Neuronal stem cell (in vitro differentiated cells): Measurements from ENCODE around the gene IRGQ.

Source experiments
- DNase-seq: peaks from one replicate; pipeline ENCODE4 v3.0.0-alpha.2; 2013; ENCODE audit warnings: low spot score
- H2AFZ ChIP-seq: one replicate; pipeline ENCODE4 v1.6.1; 2013; ENCODE audit warnings: mild to moderate bottlenecking, low read length, inconsistent platforms
- H2AK5ac ChIP-seq: 2 replicates; pipeline ENCODE4 v1.6.1; 2013; ENCODE audit warnings: low read depth, mild to moderate bottlenecking, inconsistent platforms, low read length, moderate library complexity, mixed read lengths
- H2BK120ac ChIP-seq: 2 replicates; pipeline ENCODE4 v1.6.1; 2013; ENCODE audit warnings: low read depth, mild to moderate bottlenecking, inconsistent platforms, low read length, moderate library complexity, mixed read lengths
- H2BK12ac ChIP-seq: one replicate; pipeline ENCODE4 v1.6.1; 2013; ENCODE audit warnings: low read length, inconsistent platforms
- H2BK15ac ChIP-seq: 2 replicates; pipeline ENCODE4 v1.6.1; 2013; ENCODE audit warnings: mild to moderate bottlenecking, low read length, inconsistent platforms, mixed read lengths
- H2BK5ac ChIP-seq: one replicate; pipeline ENCODE4 v1.6.1; 2013; ENCODE audit warnings: inconsistent platforms, mild to moderate bottlenecking, low read length, moderate library complexity
- H3K14ac ChIP-seq: one replicate; pipeline ENCODE4 v1.6.1; 2013; ENCODE audit warnings: low read length, inconsistent platforms
- H3K18ac ChIP-seq: 2 replicates; pipeline ENCODE4 v1.6.1; 2013; ENCODE audit warnings: low read length, inconsistent platforms
- H3K23ac ChIP-seq: 2 replicates; pipeline ENCODE4 v1.6.1; 2013; ENCODE audit warnings: low read depth, mild to moderate bottlenecking, mixed read lengths, low read length, inconsistent platforms; ENCODE audit not compliant: poor library complexity
- H3K27ac ChIP-seq: replicated peaks from 3 replicates; pipeline ENCODE4 v1.5.1; 2013; ENCODE audit warnings: low read length, inconsistent platforms
- H3K27me3 ChIP-seq, 3 experiments: 2 replicates each; pipeline ENCODE4 v1.6.1; 2013; ENCODE audit warnings: low read length in 3 of 3, mild to moderate bottlenecking in 2 of 3, inconsistent platforms in 1 of 3, low read depth in 1 of 3, mixed read lengths in 1 of 3, moderate library complexity in 1 of 3; ENCODE audit not compliant: control insufficient read depth in 3 of 3, insufficient read depth in 3 of 3
- H3K36me3 ChIP-seq, 2 donors: replicated peaks in 1 of 2; 2 replicates each; pipeline ENCODE4 v1.6.1; 2013; ENCODE audit warnings: low read length in 2 of 2; ENCODE audit not compliant: control insufficient read depth in 2 of 2, insufficient read depth in 2 of 2
- H3K4ac ChIP-seq: 2 replicates; pipeline ENCODE4 v1.6.1; 2013; ENCODE audit warnings: inconsistent platforms, mild to moderate bottlenecking, low read length, moderate library complexity
- H3K4me1 ChIP-seq, 2 donors: 1 replicate in 1 of 2; 2 replicates in 1 of 2; pipeline ENCODE4 v1.6.1; 2013; ENCODE audit warnings: low read length in 2 of 2, low read depth in 1 of 2; ENCODE audit not compliant: control insufficient read depth in 2 of 2, insufficient read depth in 1 of 2
- H3K4me2 ChIP-seq: one replicate; pipeline ENCODE4 v1.6.1; 2013; ENCODE audit warnings: mild to moderate bottlenecking, low read length, inconsistent platforms; ENCODE audit not compliant: insufficient read depth, poor library complexity, severe bottlenecking
- H3K4me3 ChIP-seq, 2 donors: 2 replicates each; pipeline ENCODE4 v1.5.1; 2013; ENCODE audit warnings: low read length in 2 of 2, mild to moderate bottlenecking in 2 of 2, inconsistent platforms in 1 of 2, moderate library complexity in 1 of 2
- H3K79me1 ChIP-seq: one replicate; pipeline ENCODE4 v1.6.1; 2013; ENCODE audit warnings: low read depth, mild to moderate bottlenecking, inconsistent platforms, low read length, moderate library complexity
- H3K9ac ChIP-seq: one replicate; pipeline ENCODE4 v1.6.1; 2013; ENCODE audit warnings: mild to moderate bottlenecking, low read depth, low read length, inconsistent platforms; ENCODE audit not compliant: poor library complexity
- H3K9me3 ChIP-seq, 2 donors: replicated peaks in 1 of 2; 2 replicates each; pipeline versions ENCODE3 to v1.6.1; 2013; ENCODE audit warnings: low read length in 2 of 2, mild to moderate bottlenecking in 2 of 2, inconsistent platforms in 1 of 2, low read depth in 1 of 2, mixed read lengths in 1 of 2, moderate library complexity in 1 of 2; ENCODE audit not compliant: control insufficient read depth in 2 of 2, insufficient read depth in 1 of 2
- H4K8ac ChIP-seq: one replicate; pipeline ENCODE4 v1.6.1; 2013; ENCODE audit warnings: low read depth, mild to moderate bottlenecking, inconsistent platforms, low read length, moderate library complexity
- H4K91ac ChIP-seq: one replicate; pipeline ENCODE4 v1.6.1; 2013; ENCODE audit warnings: low read length, low read depth, mild to moderate bottlenecking, inconsistent platforms; ENCODE audit not compliant: poor library complexity
- WGBS, 2 donors: extraction: QIAGEN DNeasy Blood & Tissue Kit; methylation state at CpG; one replicate each; pipeline ENCODE4 v1.1.7; 2013; ENCODE audit warnings: missing lambda C conversion rate in 2 of 2, mixed read lengths in 1 of 2; ENCODE audit not compliant: insufficient read length in 2 of 2, insufficient replicate concordance in 1 of 2; ENCODE audit errors: extremely low coverage in 2 of 2; 5-methylcytosine and 5-hydroxymethylcytosine counted together

The IRGQ gene

DNA sequence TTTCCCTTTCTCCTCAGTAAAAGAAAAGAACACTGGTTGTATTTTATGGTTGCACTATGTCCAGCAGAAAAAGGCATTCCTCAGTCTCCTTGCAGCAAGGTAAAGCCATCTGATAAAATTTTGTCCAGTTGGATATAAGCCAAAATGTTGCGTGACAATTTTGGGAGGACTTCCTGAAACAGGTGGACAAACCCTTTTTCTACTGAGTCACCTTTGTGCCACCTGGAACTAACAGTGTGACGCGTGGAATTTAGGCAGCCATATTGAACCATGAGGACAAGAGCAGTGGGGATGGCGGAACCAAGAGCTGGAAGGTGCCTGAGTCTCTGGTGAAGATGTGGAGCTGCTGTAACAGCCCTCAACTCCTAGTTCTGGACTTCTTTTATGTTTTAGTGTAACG, 35.6 kb upstream of the IRGQ start:
- no peaks in the 10 kb centered on the region for H3K79me1 ChIP-seq
- peaks cover 14 to 40% of the 10 kb centered on the region in 2 donors for H3K36me3 ChIP-seq
- H3K18ac ChIP-seq: no peak overlapping the region
- H3K4me3 ChIP-seq: no peak overlapping the region
- H2BK12ac ChIP-seq: no peak overlapping the region
- no peak overlapping the region for H4K91ac ChIP-seq
- H2BK120ac ChIP-seq: no peak overlapping the region
- no peak overlapping the region for H3K4ac ChIP-seq
- H3K27ac ChIP-seq: no peak overlapping the region
- no peaks in the 10 kb centered on the region for H3K27me3 ChIP-seq
- no peak overlapping the region for H3K14ac ChIP-seq
- H4K8ac ChIP-seq: no peak overlapping the region
- no peak overlapping the region for H3K9ac ChIP-seq
- DNase-seq: no peak
- no peak overlapping the region for H2BK5ac ChIP-seq
- H3K4me2 ChIP-seq: no peak overlapping the region
- H2BK15ac ChIP-seq: no peak overlapping the region
- no CpG with 5 or more reads among the region's 5 CpGs for WGBS, 2 donors
- peaks cover 16 to 23% of the 10 kb centered on the region in 2 donors for H3K4me1 ChIP-seq
- no peak overlapping the region for H3K23ac ChIP-seq
- no peak overlapping the region for H2AFZ ChIP-seq
- H2AK5ac ChIP-seq: no peak overlapping the region
- H3K9me3 ChIP-seq: no peaks in the 10 kb centered on the region

DNA sequence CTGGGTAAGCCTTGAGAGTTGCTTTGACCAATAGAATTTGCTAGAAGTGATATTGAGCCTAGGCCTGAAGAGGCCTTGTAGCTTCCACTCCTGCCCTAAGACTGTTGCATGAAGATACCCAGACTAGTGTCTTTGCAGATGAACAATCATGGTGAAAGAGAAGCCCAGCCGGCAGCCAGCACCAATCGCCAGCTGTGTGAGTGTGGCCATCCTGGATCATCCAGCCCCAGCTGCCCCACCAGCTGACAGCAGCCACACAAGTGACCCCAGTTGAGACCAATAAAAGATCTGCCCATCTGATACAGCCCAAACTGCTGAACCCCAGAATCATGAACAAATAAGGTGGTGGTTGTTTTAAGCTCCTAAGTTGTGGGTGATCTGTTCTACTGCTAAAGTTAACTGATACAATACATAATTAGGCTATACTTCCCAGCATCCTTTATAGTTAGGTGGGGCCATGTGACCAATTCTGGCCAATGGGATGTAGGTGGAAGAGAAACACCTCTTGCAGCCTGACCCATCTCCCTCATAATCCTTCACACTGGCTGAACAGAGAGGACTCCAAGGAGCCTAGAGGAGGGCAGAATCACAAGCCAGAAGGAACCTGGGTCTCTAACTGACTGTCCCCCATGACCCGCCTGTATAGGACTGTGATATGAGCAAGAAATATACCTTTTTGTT, 32.9 kb upstream of the IRGQ start:
- Histone ChIP-seq H4K8ac (no peak overlapping the region), H2BK15ac (no peak overlapping the region), H2AK5ac (no peak overlapping the region), H3K27me3 (no peaks in the 10 kb centered on the region), H3K14ac (no peak overlapping the region), H3K4me1 (no peaks in the 10 kb centered on the region), H3K4me2 (no peak overlapping the region), H3K4me3 (no peak overlapping the region), H3K18ac (no peak overlapping the region), H3K36me3 (peaks cover 32 to 64% of the 10 kb centered on the region in 2 donors), H3K4ac (no peak overlapping the region), H3K79me1 (no peaks in the 10 kb centered on the region), H2BK12ac (no peak overlapping the region), H3K9ac (no peak overlapping the region), H2BK120ac (no peak overlapping the region), H2BK5ac (no peak overlapping the region), H3K9me3 (peaks cover 0 to 2% of the 10 kb centered on the region in 2 donors), H2AFZ (no peak overlapping the region), H3K27ac (no peak overlapping the region), H4K91ac (no peak overlapping the region), H3K23ac (no peak overlapping the region)
- WGBS, 2 donors: no CpG with 5 or more reads among the region's 3 CpGs
- DNase-seq: no peak

DNA sequence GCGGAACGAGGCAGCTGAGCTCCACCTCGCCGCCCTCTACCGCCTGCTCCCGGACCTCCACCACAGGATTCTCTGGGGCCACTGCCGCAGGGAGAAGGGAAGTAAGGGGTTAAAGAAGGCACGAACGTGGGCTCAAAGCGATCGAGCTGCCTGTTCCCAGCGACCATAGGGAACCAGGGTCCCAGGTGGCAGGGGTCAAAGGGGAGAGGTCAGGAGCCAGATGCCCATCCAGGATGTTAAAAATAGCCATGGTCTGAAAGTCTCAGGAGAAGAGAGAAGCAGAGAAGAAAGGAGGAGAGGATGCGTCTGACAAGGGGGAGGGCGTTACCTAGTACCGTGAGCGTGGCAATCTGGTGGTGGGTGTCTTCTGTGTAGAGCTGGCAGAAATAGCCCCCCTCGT, 30.9 kb upstream of the IRGQ start:
- Histone ChIP-seq H2BK120ac (no peak overlapping the region), H3K36me3 (peaks cover 40 to 73% of the 10 kb centered on the region in 2 donors), H3K4me2 (no peak overlapping the region), H3K27me3 (no peaks in the 10 kb centered on the region), H2AK5ac (no peak overlapping the region), H3K4me1 (no peaks in the 10 kb centered on the region), H2BK12ac (no peak overlapping the region), H4K8ac (no peak overlapping the region), H3K79me1 (no peaks in the 10 kb centered on the region), H3K27ac (no peak overlapping the region), H4K91ac (no peak overlapping the region), H2BK15ac (no peak overlapping the region), H3K4ac (peak overlapping the region; percentile 92), H3K9me3 (peaks cover 0 to 2% of the 10 kb centered on the region in 2 donors), H3K4me3 (peak overlapping the region in 1 of 2 donors; percentile 27), H3K14ac (no peak overlapping the region), H3K18ac (no peak overlapping the region), H3K9ac (peak overlapping the region; percentile 72), H3K23ac (no peak overlapping the region), H2AFZ (no peak overlapping the region), H2BK5ac (no peak overlapping the region)
- DNase-seq: no peak
- WGBS, 2 donors: no CpG with 5 or more reads among the region's 17 CpGs

DNA sequence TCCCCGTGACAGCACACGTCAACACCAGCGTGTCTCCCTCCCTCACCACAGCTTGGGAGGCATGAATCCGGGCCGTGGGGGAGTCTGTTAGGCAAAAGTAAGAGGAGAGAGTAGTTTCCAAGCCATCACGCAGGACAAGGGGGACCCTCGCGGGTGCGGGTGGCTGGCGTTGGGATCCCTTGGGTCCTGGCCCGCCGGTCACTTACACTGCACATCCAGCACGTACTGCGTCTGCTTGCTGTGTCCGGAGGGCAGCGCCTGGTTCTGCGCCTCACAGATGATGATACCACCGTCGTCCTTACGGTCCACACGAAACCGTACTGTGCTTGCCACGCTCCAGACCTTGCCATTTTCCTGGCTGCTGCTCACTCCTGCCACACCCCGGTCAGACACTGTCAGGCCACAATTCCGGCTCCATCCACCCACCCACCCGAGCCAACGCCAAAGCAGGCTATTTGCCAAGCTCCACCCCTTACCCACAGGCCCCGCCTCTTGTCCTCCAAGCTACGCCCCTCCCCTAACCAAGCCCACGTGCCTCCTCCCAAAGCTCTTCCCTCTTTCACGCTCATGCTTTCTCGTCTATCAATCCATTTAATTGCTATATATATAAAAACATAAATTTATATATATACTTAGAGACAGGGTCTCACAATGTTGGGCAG, 30.1 kb upstream of the IRGQ start:
- WGBS, 2 donors: no CpG with 5 or more reads among the region's 32 CpGs
- DNase-seq: no peak
- Histone ChIP-seq H3K4me2 (no peak overlapping the region), H3K9ac (no peak overlapping the region), H3K4me3 (no peak overlapping the region), H3K4me1 (no peaks in the 10 kb centered on the region), H3K9me3 (peaks cover 0 to 2% of the 10 kb centered on the region in 2 donors), H4K8ac (no peak overlapping the region), H3K4ac (no peak overlapping the region), H2BK5ac (no peak overlapping the region), H3K36me3 (peaks cover 37 to 72% of the 10 kb centered on the region in 2 donors), H2BK15ac (no peak overlapping the region), H3K79me1 (no peaks in the 10 kb centered on the region), H2AK5ac (peak overlapping the region; percentile 25), H3K18ac (peak overlapping the region; percentile 65), H3K27me3 (no peaks in the 10 kb centered on the region), H4K91ac (no peak overlapping the region), H3K27ac (no peak overlapping the region), H2AFZ (no peak overlapping the region), H3K23ac (peak overlapping the region; percentile 60), H3K14ac (peak overlapping the region; percentile 76), H2BK120ac (no peak overlapping the region), H2BK12ac (peak overlapping the region; percentile 88)
